ENCODE results near the gene SMARCC1.
"Not testable (repeated sequence)": the region's sequence is repeated elsewhere in the genome, so short reads cannot be mapped to it uniquely, and the experiment has no call there.

SMARCC1 gene

GRCh38 chr3:47781685-47782445 is at the start of gene SMARCC1:
SMARCC1 (minus strand) TSS chr3:47781893; CDS start chr3:47781797, 96 bp downstream.
- Mint-ChIP-seq H3K27ac (peak within 1 kb of the TSS; percentile 95), H3K27me3 (no peaks in the 10 kb centered on the region), H3K4me1 (ENCODE audit: low read depth) (peaks cover 35% of the 10 kb centered on the region), H3K4me3 (peak within 1 kb of the TSS; percentile 98), H3K9me3 (no peaks in the 10 kb centered on the region), H3K36me3 (ENCODE audit: low read depth) (peaks cover 11% of the 10 kb centered on the region)

- Mint-ChIP-seq H3K36me3 (ENCODE audit: low read depth) (peaks cover 69% of the 10 kb centered on the region), H3K4me1 (ENCODE audit: low read depth) (peaks cover 38% of the 10 kb centered on the region), H3K4me3 (peak overlapping the region; percentile 32), H3K27ac (peak overlapping the region; percentile 87)
- not testable (repeated sequence) for H3K9me3 Mint-ChIP-seq, H3K27me3 Mint-ChIP-seq
These were observed 47.8 kb upstream of the SMARCC1 start for GRCh38 chr3:47829482-47829881.

GRCh38 chr3:47825590-47825989 is 43.9 kb upstream of the SMARCC1 start:
- H3K36me3 Mint-ChIP-seq (ENCODE audit: low read depth) = peaks cover 48% of the 10 kb centered on the region
- peak overlapping the region; percentile 91 for H3K27ac Mint-ChIP-seq
- H3K27me3 Mint-ChIP-seq = no peaks in the 10 kb centered on the region
- peaks cover 46% of the 10 kb centered on the region for H3K4me1 Mint-ChIP-seq (ENCODE audit: low read depth)
- H3K9me3 Mint-ChIP-seq = no peaks in the 10 kb centered on the region
- peak overlapping the region; percentile 92 for H3K4me3 Mint-ChIP-seq

GRCh38 chr3:47824541-47825473 is 43.1 kb upstream of the SMARCC1 start:
- no peaks in the 10 kb centered on the region for H3K27me3 Mint-ChIP-seq
- peaks cover 47% of the 10 kb centered on the region for H3K36me3 Mint-ChIP-seq (ENCODE audit: low read depth)
- H3K4me1 Mint-ChIP-seq (ENCODE audit: low read depth) = peaks cover 46% of the 10 kb centered on the region

GRCh38 chr3:47817609-47818008 is 35.9 kb upstream of the SMARCC1 start:
- Mint-ChIP-seq H3K4me1 (ENCODE audit: low read depth) (peaks cover 8% of the 10 kb centered on the region), H3K36me3 (ENCODE audit: low read depth) (peaks cover 28% of the 10 kb centered on the region), H3K9me3 (no peaks in the 10 kb centered on the region), H3K27me3 (no peaks in the 10 kb centered on the region), H3K4me3 (no peak overlapping the region), H3K27ac (no peak overlapping the region)

More at GRCh38 chr3:47824541-47825473, 43.1 kb upstream of the SMARCC1 start:
- Mint-ChIP-seq H3K9me3 (no peaks in the 10 kb centered on the region), H3K4me3 (peak overlapping the region; percentile 92), H3K27ac (peak overlapping the region; percentile 91)

- no peak overlapping the region for H3K4me3 Mint-ChIP-seq
- H3K27ac Mint-ChIP-seq = peak overlapping the region; percentile 74
- peaks cover 3% of the 10 kb centered on the region for H3K4me1 Mint-ChIP-seq (ENCODE audit: low read depth)
- peaks cover 30% of the 10 kb centered on the region for H3K36me3 Mint-ChIP-seq (ENCODE audit: low read depth)
- H3K9me3 Mint-ChIP-seq = no peaks in the 10 kb centered on the region
- H3K27me3 Mint-ChIP-seq = no peaks in the 10 kb centered on the region
These were observed 32.0 kb upstream of the SMARCC1 start for GRCh38 chr3:47813551-47814177.

- peak overlapping the region; percentile 83 for H3K27ac Mint-ChIP-seq
- peaks cover 9% of the 10 kb centered on the region for H3K36me3 Mint-ChIP-seq (ENCODE audit: low read depth)
- no peaks in the 10 kb centered on the region for H3K9me3 Mint-ChIP-seq
- H3K4me1 Mint-ChIP-seq (ENCODE audit: low read depth) = peaks cover 27% of the 10 kb centered on the region
- no peaks in the 10 kb centered on the region for H3K27me3 Mint-ChIP-seq
- peak overlapping the region; percentile 91 for H3K4me3 Mint-ChIP-seq
These were observed 22.9 kb upstream of the SMARCC1 start for GRCh38 chr3:47804577-47804976.

GRCh38 chr3:47803480-47804025 is 21.9 kb upstream of the SMARCC1 start:
- Mint-ChIP-seq H3K9me3 (no peaks in the 10 kb centered on the region), H3K4me3 (peak overlapping the region; percentile 91), H3K36me3 (ENCODE audit: low read depth) (peaks cover 9% of the 10 kb centered on the region), H3K27ac (peak overlapping the region; percentile 83), H3K27me3 (no peaks in the 10 kb centered on the region), H3K4me1 (ENCODE audit: low read depth) (peaks cover 27% of the 10 kb centered on the region)

- peaks cover 27% of the 10 kb centered on the region for H3K4me1 Mint-ChIP-seq (ENCODE audit: low read depth)
- H3K9me3 Mint-ChIP-seq = no peaks in the 10 kb centered on the region
- no peaks in the 10 kb centered on the region for H3K27me3 Mint-ChIP-seq
- peak within 1 kb of the TSS; percentile 91 for H3K4me3 Mint-ChIP-seq
- peaks cover 9% of the 10 kb centered on the region for H3K36me3 Mint-ChIP-seq (ENCODE audit: low read depth)
- peak within 1 kb of the TSS; percentile 95 for H3K27ac Mint-ChIP-seq
These were observed 21.2 kb upstream of the SMARCC1 start, which contains the start of gene DHX30 for GRCh38 chr3:47802734-47803479. DHX30 (plus strand) TSS chr3:47803138; CDS start chr3:47810684, 7,546 bp downstream.

GRCh38 chr3:47799733-47800132 is 18.0 kb upstream of the SMARCC1 start:
- H3K36me3 Mint-ChIP-seq (ENCODE audit: low read depth) = peaks cover 3% of the 10 kb centered on the region
- H3K27me3 Mint-ChIP-seq = no peaks in the 10 kb centered on the region
- H3K27ac Mint-ChIP-seq = no peak overlapping the region
- H3K4me1 Mint-ChIP-seq (ENCODE audit: low read depth) = peaks cover 22% of the 10 kb centered on the region
- no peak overlapping the region for H3K4me3 Mint-ChIP-seq
- H3K9me3 Mint-ChIP-seq = no peaks in the 10 kb centered on the region

GRCh38 chr3:47794544-47794943 is 12.9 kb upstream of the SMARCC1 start:
- Mint-ChIP-seq H3K27ac (no peak overlapping the region), H3K27me3 (no peaks in the 10 kb centered on the region), H3K4me3 (no peak overlapping the region), H3K36me3 (ENCODE audit: low read depth) (no peaks in the 10 kb centered on the region), H3K4me1 (ENCODE audit: low read depth) (no peaks in the 10 kb centered on the region), H3K9me3 (no peaks in the 10 kb centered on the region)

- no peaks in the 10 kb centered on the region for H3K9me3 Mint-ChIP-seq
- H3K4me3 Mint-ChIP-seq = no peak overlapping the region
- peaks cover 3% of the 10 kb centered on the region for H3K4me1 Mint-ChIP-seq (ENCODE audit: low read depth)
- H3K27ac Mint-ChIP-seq = no peak overlapping the region
- H3K27me3 Mint-ChIP-seq = no peaks in the 10 kb centered on the region
- no peaks in the 10 kb centered on the region for H3K36me3 Mint-ChIP-seq (ENCODE audit: low read depth)
These were observed 11.0 kb upstream of the SMARCC1 start for GRCh38 chr3:47792699-47793098.

GRCh38 chr3:47791193-47791855 is 9.6 kb upstream of the SMARCC1 start:
- Mint-ChIP-seq H3K9me3 (no peaks in the 10 kb centered on the region), H3K4me3 (no peak overlapping the region), H3K36me3 (ENCODE audit: low read depth) (no peaks in the 10 kb centered on the region), H3K4me1 (ENCODE audit: low read depth) (peaks cover 3% of the 10 kb centered on the region), H3K27ac (no peak overlapping the region), H3K27me3 (no peaks in the 10 kb centered on the region)
